GM12878 (cell line): ENCODE data around the gene OSM. TPM values are rescaled to one million over a fixed set of nuclear protein-coding genes. Genes with fewer than 3 reads are reported as not detected.

Experiments used
- ATAC-seq: fragments of 200-7000 bp; cut with Tn5 transposase; 3 replicates; pipeline ENCODE4 v1.9.1; 2020; ENCODE audit warnings: mild to moderate bottlenecking, moderate library complexity
- BruUV-seq: library from RNA; stranded (reverse); fragments of 400-500 nt; replicated peaks from 2 replicates; lab custom pipeline; 2021; lab: Mats Ljungman, UMichigan
- CTCF ChIA-PET: fragments of 300-600 bp; sonication (Branson Sonifier 250); formaldehyde crosslinking; extraction: SDS; loops from one replicate; lab custom pipeline; 2021; ENCODE audit warnings: inconsistent platforms; lab: Yijun Ruan, JAX
- POLR2A ChIA-PET: fragments of 350-600 bp; formaldehyde crosslinking; extraction: SDS; loops from one replicate; lab custom pipeline; 2021; ENCODE audit warnings: inconsistent platforms; lab: Charles Lee
- RAD21 ChIA-PET: fragments of 300-600 bp; sonication (Branson Sonifier 250); formaldehyde crosslinking; loops from one replicate; lab custom pipeline; 2023; ENCODE audit warnings: antibody characterized with exemption; ENCODE audit not compliant: unreplicated experiment; lab: Charles Lee
- SMC1A ChIA-PET: fragments of 300-600 bp; sonication (Branson Sonifier 250); formaldehyde crosslinking; loops from one replicate; lab custom pipeline; 2023; ENCODE audit not compliant: unreplicated experiment, uncharacterized antibody; lab: Charles Lee
- DNase-seq: peaks from one replicate; pipeline ENCODE4 v3.0.0-alpha.2; 2011; ENCODE audit warnings: low read depth, low spot score
- FAIRE-seq: peaks from 3 replicates; lab custom pipeline; 2011; peaks lifted over from hg19 to GRCh38; lab: Jason Lieb, UNC
- H2AFZ ChIP-seq: 2 replicates; pipeline ENCODE4 v1.6.0; 2011; ENCODE audit warnings: low read depth, low read length, control low read depth; ENCODE audit not compliant: control insufficient read depth
- H3K27ac ChIP-seq: 2 replicates; pipeline ENCODE4 v1.5.1; 2011; ENCODE audit warnings: control low read depth; ENCODE audit not compliant: control insufficient read depth, insufficient read depth
- H3K27me3 ChIP-seq, 2 experiments: replicated peaks in 1 of 2; 2 replicates each; pipeline versions ENCODE4 v1.6.0 to v1.6.1; 2011; ENCODE audit warnings: low read length in 1 of 2; ENCODE audit not compliant: control insufficient read depth in 2 of 2, insufficient read depth in 2 of 2
- H3K36me3 ChIP-seq, 2 experiments: 2 replicates each; pipeline ENCODE4 v1.5.1; 2011; ENCODE audit warnings: low read length in 1 of 2; ENCODE audit not compliant: control insufficient read depth in 2 of 2, insufficient read depth in 2 of 2
- H3K4me1 ChIP-seq: 2 replicates; pipeline ENCODE4 v1.6.1; 2011; ENCODE audit warnings: mild to moderate bottlenecking, low read length, moderate library complexity, mixed read lengths; ENCODE audit not compliant: control insufficient read depth, insufficient read depth
- H3K4me2 ChIP-seq: 2 replicates; pipeline ENCODE4 v1.6.0; 2011; ENCODE audit warnings: control low read depth; ENCODE audit not compliant: control insufficient read depth, insufficient read depth
- H3K4me3 ChIP-seq: fragments of 200-600 bp; sonication (generic); 2 replicates; pipeline ENCODE4 v1.5.1; 2016
- H3K79me2 ChIP-seq: 2 replicates; pipeline ENCODE4 v1.6.0; 2011; ENCODE audit warnings: low read length; ENCODE audit not compliant: control insufficient read depth, insufficient read depth
- H3K9ac ChIP-seq: 2 replicates; pipeline ENCODE4 v1.8.0; 2011; ENCODE audit warnings: low read length, control low read depth, mixed read lengths; ENCODE audit not compliant: control insufficient read depth, insufficient read depth
- H3K9me3 ChIP-seq: replicated peaks from 3 replicates; pipeline ENCODE4 v1.5.1; 2011; ENCODE audit warnings: mild to moderate bottlenecking, low read length; ENCODE audit not compliant: control insufficient read depth, insufficient read depth
- H4K20me1 ChIP-seq: 2 replicates; pipeline ENCODE4 v1.6.0; 2011; ENCODE audit not compliant: control insufficient read depth, insufficient read depth
- BACH1 ChIP-seq: fragments of 450-650 bp; IDR thresholded peaks from 2 replicates; pipeline ENCODE4 v1.6.1; 2017; ENCODE audit warnings: mild to moderate bottlenecking, borderline replicate concordance
- BCL3 ChIP-seq: IDR thresholded peaks from 2 replicates; pipeline ENCODE4 v1.6.1; 2011; ENCODE audit warnings: borderline replicate concordance, low read depth, mild to moderate bottlenecking, moderate library complexity, low read length; ENCODE audit not compliant: insufficient read depth, poor library complexity, severe bottlenecking
- BHLHE40 ChIP-seq, 2 experiments: fragments of 450-650 bp in 1 of 2; IDR thresholded peaks; 2 replicates each; pipeline ENCODE4 v1.6.1; 2011 to 2017; ENCODE audit warnings: low read depth in 2 of 2, borderline replicate concordance in 1 of 2, improper control_type of control experiment in 1 of 2, low read length in 1 of 2, mild to moderate bottlenecking in 1 of 2
- CHD4 ChIP-seq: fragments of 200-600 bp; sonication (generic); IDR thresholded peaks from 2 replicates; pipeline ENCODE4 v1.6.1; 2016; ENCODE audit warnings: mild to moderate bottlenecking
- EGR1 ChIP-seq, 2 experiments: IDR thresholded peaks; 1 replicate in 1 of 2; 2 replicates in 1 of 2; pipeline ENCODE4 v1.6.1; 2011 to 2012; ENCODE audit warnings: low read depth in 2 of 2, low read length in 2 of 2, borderline replicate concordance in 1 of 2, mild to moderate bottlenecking in 1 of 2, moderate library complexity in 1 of 2
- GATAD2B ChIP-seq: fragments of 450-650 bp; conservative IDR thresholded peaks from 2 replicates; pipeline ENCODE4 v1.6.1; 2017; ENCODE audit warnings: low read depth, mild to moderate bottlenecking, moderate library complexity
- IKZF1 ChIP-seq: fragments of 450-650 bp; conservative IDR thresholded peaks from 2 replicates; pipeline ENCODE4 v1.6.1; 2017; ENCODE audit warnings: antibody characterized with exemption, mild to moderate bottlenecking
- MAX ChIP-seq: IDR thresholded peaks from 2 replicates; pipeline ENCODE4 v1.6.1; 2012; ENCODE audit warnings: low read depth, low read length, improper control_type of control experiment
- MYC ChIP-seq: IDR thresholded peaks from 2 replicates; pipeline ENCODE4 v1.6.1; 2011; ENCODE audit warnings: mild to moderate bottlenecking, low read length, moderate library complexity, inconsistent platforms; ENCODE audit not compliant: insufficient read depth, insufficient replicate concordance, insufficient read length, severe bottlenecking
- SUPT20H ChIP-seq: IDR thresholded peaks from 2 replicates; pipeline ENCODE4 v1.6.1; 2011; ENCODE audit warnings: low read depth, mild to moderate bottlenecking, low read length, moderate library complexity, borderline replicate concordance; ENCODE audit not compliant: control insufficient read depth
- SUZ12 ChIP-seq: fragments of 200-600 bp; sonication (generic); IDR thresholded peaks from one replicate; pipeline ENCODE4 v1.6.1; 2018; ENCODE audit warnings: antibody characterized with exemption, mild to moderate bottlenecking; ENCODE audit not compliant: unreplicated experiment
- ZNF274 ChIP-seq: IDR thresholded peaks from one replicate; pipeline ENCODE4 v1.8.0; 2011; ENCODE audit not compliant: insufficient read length, insufficient read depth
- WGBS: methylation state at CpG from one replicate; pipeline ENCODE4 v1.1.6; 2016; ENCODE audit warnings: low lambda C conversion rate; ENCODE audit not compliant: insufficient replicate concordance, insufficient coverage; ENCODE audit errors: missing lambda C conversion rate; 5-methylcytosine and 5-hydroxymethylcytosine counted together
- in situ Hi-C: fragments of 300-500 bp; cut with MboI; formaldehyde crosslinking; loops from 9 replicates; pipeline ENCODE4 v1.14.3; 2018; ENCODE audit warnings: mixed read lengths
- intact Hi-C: fragments of 100-400 bp; cut with micrococcal nuclease; formaldehyde crosslinking; loops from one replicate; pipeline ENCODE4 v1.14.2; 2022; ENCODE audit not compliant: unreplicated experiment
- polyA plus RNA-seq, 11 experiments: library from polyadenylated mRNA; depleted of rRNA in 4 of 11; unstranded in 6 of 11; stranded (reverse) in 5 of 11; fragments of >200 nt; fragmentation: Nextera tagmentation in 4 of 11; fragmentation: Illumina TruSeq in 1 of 11; extraction: Ambion mirVana in 4 of 11; extraction: Trizol in 1 of 11; gene quantifications; 1 replicate in 1 of 11; 2 replicates in 10 of 11; pipeline versions ENCODE4 v1.2.1 to v1.2.3, GENCODE V29; 2011 to 2016; ENCODE audit warnings: inconsistent platforms in 2 of 11, missing spikeins in 2 of 11, low read depth in 1 of 11
- total RNA-seq, 4 experiments: library from RNA; depleted of rRNA in 3 of 4; stranded (reverse); fragments of >200 nt in 3 of 4; fragmentation: Illumina TruSeq in 1 of 4; extraction: Trizol in 1 of 4; gene quantifications; 2 replicates each; pipeline versions ENCODE4 v1.2.1 to v1.2.3, GENCODE V29; 2013 to 2021

Gene OSM
- total and polyA plus RNA-seq, 10 of the 15 experiments (the other 5 are each of a cell fraction or from before 2014, with no cell fraction given) = 0.06 to 1.4 (median 0.59) TPM

- intact Hi-C loops (no loop called here), in situ Hi-C loops (no loop called here)
- Histone ChIP-seq H3K36me3 (no peaks in the 10 kb centered on the region), H3K9ac (no peak within 1 kb of the TSS), H4K20me1 (no peaks in the 10 kb centered on the region), H3K4me2 (peak within 1 kb of the TSS; percentile 72), H3K9me3 (no peaks in the 10 kb centered on the region), H2AFZ (peak within 1 kb of the TSS; percentile 65), H3K4me3 (peak within 1 kb of the TSS; percentile 59), H3K79me2 (no peaks in the 10 kb centered on the region), H3K27me3 (peaks cover 3 to 4% of the 10 kb centered on the region in 2 experiments; a peak in 2 of 4 replicates), H3K27ac (no peak within 1 kb of the TSS), H3K4me1 (no peaks in the 10 kb centered on the region)
- ChIA-PET SMC1A (no interaction called here), RAD21 (interaction anchor here (0.6 kb wide), 1 partner anchor 456 kb away, joined by 3 read pairs; no protein-coding TSS in a partner anchor), POLR2A (no interaction called here), CTCF (no interaction called here)
- peak; percentile 71 for ATAC-seq
- FAIRE-seq = no peak
- 12% methylated on average over 60 of the region's 64 CpGs for WGBS
- BruUV-seq = no TSS peak
- no peak for DNase-seq
- TF ChIP-seq MYC = no peak
- TF ChIP-seq IKZF1 = 0 out of 2 replicates have a peak, but pooled peaks have one; percentile 28
- no peak for TF ChIP-seq CHD4
- TF ChIP-seq MAX = no peak
- TF ChIP-seq SUZ12 = peak; percentile 69
- no peak for TF ChIP-seq ZNF274
- no peak for TF ChIP-seq SUPT20H
- 0 out of 3 replicates have a peak, but pooled peaks of 1 of the 2 experiments have one; percentile 7 for TF ChIP-seq EGR1 (IDR thresholded peaks at IDR 0.05; ENCODE audit: borderline replicate concordance in 1 of 2, low read depth in 2 of 2, low read length in 2 of 2)
- TF ChIP-seq BCL3 = no peak
- peak; percentile 50; the same call in 1 of the 2 replicates for TF ChIP-seq GATAD2B
- 0 out of 2 replicates have a peak, but pooled peaks have one; percentile 21 for TF ChIP-seq BACH1
- 0 out of 4 replicates have a peak, but pooled peaks of 1 of the 2 experiments have one; percentile 12 for TF ChIP-seq BHLHE40 (IDR thresholded peaks at IDR 0.05; ENCODE audit: borderline replicate concordance in 1 of 2, low read depth in 2 of 2, low read length in 1 of 2)
Measured at GRCh38 chr22:30245985-30246813, 20.5 kb downstream of the OSM start, which contains the start of gene LIF. LIF (minus strand) TSS chr22:30246759; CDS start chr22:30246695, 64 bp downstream.
